Fibroblast of skin of abdomen (primary cell): Measurements from ENCODE around the gene BRICD5.

Experiments used
- DNase-seq: peaks from one replicate; pipeline ENCODE4 v3.0.0-alpha.2; 2013

BRICD5 gene

DNA sequence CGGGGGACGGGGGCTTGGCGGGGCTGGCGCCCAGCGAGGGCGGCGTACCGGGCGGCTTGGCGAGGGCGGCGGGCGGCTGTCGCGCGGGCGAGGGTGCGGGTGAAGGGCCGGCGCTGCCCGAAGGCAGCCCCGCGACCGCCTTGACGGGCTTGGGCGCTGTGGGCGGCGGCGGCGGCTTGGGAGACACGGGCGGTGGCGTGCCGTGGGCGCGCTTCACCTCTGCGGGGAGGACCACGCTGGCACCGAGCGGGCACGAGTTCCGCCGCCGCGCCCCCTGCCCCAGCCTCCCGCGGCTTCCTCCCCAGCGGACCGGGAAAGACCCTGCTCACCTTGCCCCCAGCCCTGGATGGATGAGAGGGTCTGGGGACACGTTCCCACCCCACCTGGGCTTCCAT, 31.6 kb downstream of the BRICD5 start:
- DNase-seq: no peak

GRCh38 chr16:2178321-2179106, 32.1 kb downstream of the BRICD5 start:
- DNase-seq: peak; percentile 43

- DNase-seq: no peak
These were observed 33.1 kb downstream of the BRICD5 start for GRCh38 chr16:2177561-2177960.

GRCh38 chr16:2177101-2177500, 33.6 kb downstream of the BRICD5 start:
- no peak for DNase-seq

DNA sequence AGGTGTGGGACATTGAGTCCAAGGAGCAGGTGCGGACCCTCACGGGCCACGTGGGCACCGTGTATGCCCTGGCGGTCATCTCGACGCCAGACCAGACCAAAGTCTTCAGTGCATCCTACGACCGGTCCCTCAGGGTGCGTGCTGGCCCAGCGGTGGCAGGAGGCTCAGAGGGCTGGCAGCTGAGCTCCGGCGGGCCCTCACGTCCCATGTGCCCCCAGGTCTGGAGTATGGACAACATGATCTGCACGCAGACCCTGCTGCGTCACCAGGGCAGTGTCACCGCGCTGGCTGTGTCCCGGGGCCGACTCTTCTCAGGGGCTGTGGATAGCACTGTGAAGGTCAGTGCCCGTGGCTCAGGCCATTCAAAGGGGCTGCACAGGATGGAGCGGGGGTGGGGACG, 34.6 kb downstream of the BRICD5 start:
- no peak for DNase-seq

- no peak for DNase-seq
These were observed 35.2 kb downstream of the BRICD5 start for GRCh38 chr16:2175454-2175853.

GRCh38 chr16:2174396-2175131, 36.1 kb downstream of the BRICD5 start:
- no peak for DNase-seq

- no peak for DNase-seq
These were observed 36.7 kb downstream of the BRICD5 start for GRCh38 chr16:2173916-2174315.

DNA sequence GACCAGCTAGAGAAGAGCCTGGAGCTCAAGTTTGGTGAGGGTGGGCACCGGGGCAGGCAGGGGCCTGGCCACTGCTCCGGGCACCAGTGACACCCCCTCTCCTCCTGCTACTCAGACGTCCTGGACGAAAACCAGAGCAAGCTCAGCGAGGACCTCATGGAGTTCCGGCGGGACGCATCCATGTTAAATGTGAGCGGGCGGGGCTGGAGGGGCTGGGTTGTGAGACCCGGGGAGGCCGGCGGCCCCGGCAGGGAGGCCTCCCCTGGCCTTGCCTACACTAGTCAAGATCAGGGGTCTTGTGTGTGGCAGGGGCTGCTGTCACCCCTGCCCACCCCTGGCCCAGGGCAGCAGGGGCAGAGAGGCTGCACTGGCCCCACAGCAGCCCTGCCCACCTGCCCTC, 37.3 kb downstream of the BRICD5 start:
- no peak for DNase-seq

DNA sequence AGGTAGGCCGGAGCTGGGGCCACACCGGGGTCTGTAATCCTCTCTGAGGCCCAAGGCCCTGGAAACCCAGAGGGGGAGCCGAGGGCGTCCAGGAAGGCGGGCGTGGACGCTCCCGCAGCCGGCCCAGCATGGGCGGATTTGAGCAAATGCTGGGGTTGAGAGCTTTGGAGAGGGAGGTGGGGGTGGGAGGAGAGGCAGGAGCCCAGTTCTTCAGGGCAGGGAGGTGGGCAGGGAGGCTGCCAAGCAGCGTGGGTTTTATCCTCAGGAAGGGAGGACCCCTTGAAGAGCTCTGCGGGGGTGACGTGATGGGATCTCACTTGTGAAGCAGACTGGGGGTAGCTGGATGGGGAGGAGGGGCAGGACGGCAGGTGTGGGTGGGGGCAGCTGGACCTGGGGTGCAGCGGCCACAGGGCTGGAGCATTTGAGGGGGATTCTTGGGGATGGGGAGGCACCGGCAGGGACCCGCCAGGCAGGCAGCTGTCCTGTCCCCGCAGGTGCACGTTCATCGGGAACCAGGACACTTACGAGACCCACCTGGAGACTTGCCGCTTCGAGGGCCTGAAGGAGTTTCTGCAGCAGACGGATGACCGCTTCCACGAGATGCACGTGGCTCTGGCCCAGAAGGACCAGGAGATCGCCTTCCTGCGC, 37.9 kb downstream of the BRICD5 start:
- DNase-seq: no peak

GRCh38 chr16:2171601-2172178, 39.0 kb downstream of the BRICD5 start:
- no peak for DNase-seq

DNA sequence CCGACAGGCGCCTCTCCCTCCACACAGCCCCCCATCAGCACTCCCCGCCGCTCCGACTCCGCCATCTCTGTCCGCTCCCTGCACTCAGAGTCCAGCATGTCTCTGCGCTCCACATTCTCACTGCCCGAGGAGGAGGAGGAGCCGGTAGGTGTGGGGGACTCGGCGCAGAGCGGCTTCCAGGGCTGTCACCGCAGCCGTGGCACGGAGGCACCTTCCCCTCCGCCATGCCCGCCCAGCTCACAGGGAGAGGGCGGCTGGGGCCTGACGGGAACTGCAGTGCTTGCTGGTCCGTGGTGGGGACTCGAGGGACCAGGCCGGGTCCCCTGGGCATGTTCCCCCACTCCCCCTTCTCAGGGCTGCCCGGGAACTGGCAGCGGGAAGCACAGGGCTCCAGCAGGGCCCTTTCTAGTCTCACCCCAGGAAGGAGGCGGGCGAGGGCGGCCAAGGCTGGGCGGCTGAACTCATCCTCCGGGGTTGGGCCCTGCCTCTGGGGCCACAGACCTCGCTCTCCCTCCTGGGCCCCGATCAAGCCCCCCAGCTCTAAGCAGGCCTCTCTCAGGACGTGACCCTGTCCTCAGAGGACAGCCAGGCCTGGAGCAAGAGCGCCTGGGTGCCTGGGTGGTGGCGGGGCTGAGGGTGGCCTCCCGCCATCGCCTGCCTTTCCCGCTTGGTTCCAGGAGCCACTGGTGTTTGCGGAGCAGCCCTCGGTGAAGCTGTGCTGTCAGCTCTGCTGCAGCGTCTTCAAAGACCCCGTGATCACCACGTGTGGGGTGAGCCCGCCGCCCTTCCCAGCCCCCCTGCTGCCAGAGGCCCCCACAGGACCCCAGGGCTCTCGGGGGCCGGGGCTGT, 39.9 kb downstream of the BRICD5 start:
- DNase-seq: no peak

DNA sequence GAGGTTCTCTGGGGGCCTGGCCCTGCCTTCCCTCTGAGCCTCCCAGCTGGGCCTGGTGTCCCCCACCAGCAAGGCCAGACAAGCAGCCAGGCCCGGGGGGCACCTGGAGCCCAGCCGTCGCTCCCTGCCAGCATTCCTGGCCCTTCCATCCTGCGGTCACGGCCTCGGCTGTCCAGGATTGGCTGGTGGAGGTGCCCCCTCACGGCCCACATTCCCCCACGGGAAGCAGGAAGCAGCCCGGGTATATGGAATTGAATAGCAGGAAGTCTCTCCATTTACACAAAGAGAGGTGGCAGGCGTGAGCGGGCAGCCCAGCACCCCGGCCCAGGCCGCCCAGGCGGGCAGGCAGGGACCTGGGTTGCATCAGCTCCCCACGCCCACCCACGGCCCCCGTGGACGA, 40.6 kb downstream of the BRICD5 start:
- DNase-seq: no peak

DNA sequence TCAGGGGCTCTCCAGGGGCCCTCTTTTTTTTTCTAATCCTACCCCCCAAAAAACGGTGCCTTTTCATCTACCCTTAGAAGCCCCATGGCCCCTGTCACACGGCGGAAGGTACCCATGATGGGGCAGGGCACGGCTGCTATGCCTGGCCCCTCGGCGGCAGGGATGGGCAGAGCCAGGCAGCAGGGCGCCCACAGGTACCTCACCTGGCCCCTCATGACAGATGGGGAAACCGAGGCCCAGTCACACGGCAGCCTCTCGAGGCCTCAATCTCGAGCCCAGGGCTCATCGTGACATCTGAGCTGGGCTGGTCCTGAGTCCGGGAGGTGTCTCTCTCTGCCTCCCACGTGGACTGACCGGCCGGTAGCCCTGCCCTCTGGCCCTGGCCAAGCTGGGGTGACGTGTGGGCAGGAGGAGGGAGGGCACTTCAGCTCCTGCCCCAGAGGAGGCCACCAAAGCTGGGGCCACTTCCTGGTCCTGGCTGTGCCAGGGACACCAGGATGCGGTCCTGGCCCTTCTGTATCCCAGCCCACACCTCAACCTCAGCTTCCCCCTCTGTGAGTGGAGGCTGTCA, 43.5 kb downstream of the BRICD5 start:
- no peak for DNase-seq

- no peak for DNase-seq
These were observed 44.2 kb downstream of the BRICD5 start for GRCh38 chr16:2166263-2167067.

- DNase-seq: no peak
These were observed 44.8 kb downstream of the BRICD5 start for GRCh38 chr16:2165861-2166260.

GRCh38 chr16:2163211-2163881, 47.3 kb downstream of the BRICD5 start:
- DNase-seq: no peak

GRCh38 chr16:2162676-2163118, 48.0 kb downstream of the BRICD5 start:
- DNase-seq: no peak

GRCh38 chr16:2161911-2162310, 48.8 kb downstream of the BRICD5 start:
- DNase-seq: no peak

GRCh38 chr16:2160915-2161551, 49.6 kb downstream of the BRICD5 start:
- peak; percentile 73 for DNase-seq
